ENCODE measurements around the gene HIPK4.

The HIPK4 gene

DNA sequence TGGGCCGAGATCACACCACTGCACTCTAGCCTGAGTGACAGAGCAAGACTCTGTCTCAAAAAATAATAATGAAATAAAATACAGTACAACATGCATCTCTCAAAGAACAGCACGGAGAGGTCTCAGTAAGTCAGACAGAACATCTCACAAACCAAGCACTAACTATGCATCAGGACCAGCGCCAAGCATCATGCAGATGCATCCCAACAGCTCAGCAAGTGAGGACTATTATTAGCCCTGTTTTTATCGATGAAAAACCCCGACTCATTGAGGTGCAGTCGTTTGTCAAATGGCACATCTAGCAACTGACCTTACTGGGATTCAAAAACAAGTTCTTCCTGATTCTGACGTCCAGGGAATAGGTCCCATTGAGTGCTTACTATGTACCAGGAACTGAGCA is 45.6 kb downstream of the HIPK4 start:
- DNase-seq (ENCODE audit: low read depth) = no peak
- TF ChIP-seq CTCF (conservative IDR thresholded peaks at IDR 0.05; ENCODE audit: low read length) = no peak
- H3K4me3 ChIP-seq (ENCODE audit: low read length) = no peak overlapping the region

GRCh38 chr19:40342644-40343311 is 47.2 kb downstream of the HIPK4 start:
- no peak for TF ChIP-seq CTCF (conservative IDR thresholded peaks at IDR 0.05; ENCODE audit: low read length)
- no peak overlapping the region for H3K4me3 ChIP-seq (ENCODE audit: low read length)
- DNase-seq (ENCODE audit: low read depth) = no peak

DNA sequence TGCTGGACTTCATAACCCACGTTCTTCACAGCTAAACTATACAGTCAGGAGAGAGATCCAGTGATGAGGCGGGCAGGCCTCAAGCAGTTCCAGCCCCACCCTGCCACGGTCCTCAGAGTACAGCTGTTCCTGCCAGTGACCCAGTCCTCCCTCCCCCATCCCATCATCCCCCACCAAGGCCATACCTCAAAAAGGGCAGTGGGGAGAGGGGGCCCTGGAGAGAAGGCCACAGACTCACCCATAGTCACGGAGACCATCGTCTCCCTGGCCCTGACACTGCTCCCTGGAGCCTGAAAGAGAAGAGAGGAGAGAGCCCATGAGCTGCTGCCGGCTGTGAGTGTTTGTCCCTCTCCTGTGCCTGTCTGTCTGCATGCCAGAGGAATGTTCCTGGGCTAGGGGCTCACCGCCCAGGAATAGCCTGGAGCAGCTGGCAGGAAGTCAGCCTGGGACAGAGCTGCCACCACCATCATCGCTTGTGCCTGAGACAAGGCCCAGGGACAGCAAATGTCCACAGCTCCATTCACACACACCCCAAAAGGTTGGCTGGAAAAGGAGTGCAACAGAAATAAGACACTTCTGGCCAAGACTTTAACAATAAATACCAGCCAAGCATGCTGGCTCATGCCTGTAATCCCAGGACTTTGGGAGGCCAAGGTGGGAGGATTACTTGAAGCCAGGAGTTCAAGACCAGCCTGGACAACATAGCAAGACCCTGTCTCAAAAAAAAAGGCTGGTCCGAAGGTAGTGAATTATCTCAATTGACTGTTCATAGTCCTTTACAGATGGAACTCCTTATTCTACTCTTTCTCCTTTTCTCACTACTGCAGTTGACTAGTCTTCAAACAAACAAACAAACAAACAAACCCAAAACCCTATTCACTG is 48.1 kb downstream of the HIPK4 start:
- peak; percentile 22 for DNase-seq (ENCODE audit: low read depth)
- no peak for TF ChIP-seq CTCF (conservative IDR thresholded peaks at IDR 0.05; ENCODE audit: low read length)

DNA sequence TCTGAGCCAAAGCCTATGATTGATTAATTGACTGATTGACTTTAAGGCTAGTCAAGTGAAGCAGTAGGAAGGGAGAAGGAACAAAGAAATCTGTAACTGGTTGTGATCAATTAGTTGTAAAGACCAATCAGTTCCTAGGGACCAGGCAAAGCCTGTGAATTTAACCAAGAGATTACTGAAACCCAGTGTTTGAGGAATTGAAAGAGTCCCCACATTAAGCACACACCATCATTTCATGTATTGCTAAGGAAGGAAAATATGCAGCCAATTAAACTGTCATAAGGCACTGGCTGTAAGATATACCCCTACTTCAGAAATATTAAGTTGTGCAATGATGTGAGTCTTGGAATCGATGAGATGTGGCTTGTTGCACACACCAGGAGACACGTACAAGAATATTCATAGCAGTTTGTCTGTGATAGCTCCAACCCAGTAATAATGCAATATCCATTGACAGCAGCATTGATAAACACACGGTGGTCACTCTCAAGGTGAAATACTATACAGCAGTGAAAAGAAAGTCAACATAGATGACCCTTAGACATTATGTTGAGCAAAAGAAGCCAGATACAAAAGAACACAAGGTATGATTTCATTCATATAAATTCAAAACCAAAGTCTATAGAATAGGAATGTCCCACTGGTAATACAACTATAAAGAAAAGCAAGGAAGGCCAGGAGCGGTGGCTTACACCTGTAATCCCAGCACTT is 50.8 kb downstream of the HIPK4 start:
- DNase-seq (ENCODE audit: low read depth) = no peak
- no peak for TF ChIP-seq CTCF (conservative IDR thresholded peaks at IDR 0.05; ENCODE audit: low read length)
- no peak overlapping the region for H3K4me3 ChIP-seq (ENCODE audit: low read length)

More for the DNA sequence above, 48.1 kb downstream of the HIPK4 start:
- no peak overlapping the region for H3K4me3 ChIP-seq (ENCODE audit: low read length)

- DNase-seq (ENCODE audit: low read depth) = no peak
- no peak overlapping the region for H3K4me3 ChIP-seq (ENCODE audit: low read length)
- TF ChIP-seq CTCF (conservative IDR thresholded peaks at IDR 0.05; ENCODE audit: low read length) = no peak
These were observed 52.4 kb downstream of the HIPK4 start for GRCh38 chr19:40337594-40337993.

- H3K4me3 ChIP-seq (ENCODE audit: low read length) = no peak overlapping the region
- no peak for TF ChIP-seq CTCF (conservative IDR thresholded peaks at IDR 0.05; ENCODE audit: low read length)
- no peak for DNase-seq (ENCODE audit: low read depth)
These were observed 52.9 kb downstream of the HIPK4 start for GRCh38 chr19:40337107-40337506.

Measured in AG10803 (cell line).